ENCODE measurements around the gene PCNA.
"Not testable (repeated sequence)": the region's sequence is repeated elsewhere in the genome, so short reads cannot be mapped to it uniquely, and the experiment has no call there.

PCNA gene

GRCh38 chr20:5127204-5127858 lies 7.6 kb upstream of the PCNA start:
- peaks cover 4% of the 10 kb centered on the region for H3K36me3 Mint-ChIP-seq (ENCODE audit: low read depth)
- peak overlapping the region; percentile 90 for H3K4me3 Mint-ChIP-seq
- H3K4me1 Mint-ChIP-seq (ENCODE audit: low read depth): peaks cover 31% of the 10 kb centered on the region
- H3K27ac Mint-ChIP-seq: peak overlapping the region; percentile 94
- no peaks in the 10 kb centered on the region for H3K9me3 Mint-ChIP-seq
- H3K27me3 Mint-ChIP-seq: no peaks in the 10 kb centered on the region

GRCh38 chr20:5126512-5127203 lies 6.9 kb upstream of the PCNA start, which contains the start of gene CDS2:
CDS2 (plus strand) TSS chr20:5127008; CDS start chr20:5127093, 85 bp downstream.
- peak within 1 kb of the TSS; percentile 94 for H3K27ac Mint-ChIP-seq
- H3K4me1 Mint-ChIP-seq (ENCODE audit: low read depth): peaks cover 31% of the 10 kb centered on the region
- H3K4me3 Mint-ChIP-seq: peak within 1 kb of the TSS; percentile 90
- no peaks in the 10 kb centered on the region for H3K27me3 Mint-ChIP-seq
- H3K9me3 Mint-ChIP-seq: no peaks in the 10 kb centered on the region
- H3K36me3 Mint-ChIP-seq (ENCODE audit: low read depth): peaks cover 3% of the 10 kb centered on the region

GRCh38 chr20:5122873-5123260 lies 3.1 kb upstream of the PCNA start:
- no peaks in the 10 kb centered on the region for H3K27me3 Mint-ChIP-seq
- H3K27ac Mint-ChIP-seq: no peak overlapping the region
- peaks cover 30% of the 10 kb centered on the region for H3K4me1 Mint-ChIP-seq (ENCODE audit: low read depth)
- H3K4me3 Mint-ChIP-seq: no peak overlapping the region
- peaks cover 13% of the 10 kb centered on the region for H3K36me3 Mint-ChIP-seq (ENCODE audit: low read depth)
- H3K9me3 Mint-ChIP-seq: no peaks in the 10 kb centered on the region

- Mint-ChIP-seq H3K4me1 (ENCODE audit: low read depth) (peaks cover 45% of the 10 kb centered on the region), H3K36me3 (ENCODE audit: low read depth) (peaks cover 38% of the 10 kb centered on the region), H3K9me3 (no peaks in the 10 kb centered on the region), H3K27me3 (no peaks in the 10 kb centered on the region), H3K4me3 (peak overlapping the region; percentile 96), H3K27ac (peak overlapping the region; percentile 96)
These were observed 373 bp upstream of the PCNA start for GRCh38 chr20:5120185-5120476.

- Mint-ChIP-seq H3K4me1 (ENCODE audit: low read depth) (peaks cover 56% of the 10 kb centered on the region), H3K36me3 (ENCODE audit: low read depth) (peaks cover 48% of the 10 kb centered on the region), H3K9me3 (no peaks in the 10 kb centered on the region), H3K4me3 (peak overlapping the region; percentile 96), H3K27ac (peak overlapping the region; percentile 96), H3K27me3 (no peaks in the 10 kb centered on the region)
These were observed 669 bp downstream of the PCNA start for GRCh38 chr20:5119143-5119434.

- H3K4me1 Mint-ChIP-seq (ENCODE audit: low read depth): peaks cover 60% of the 10 kb centered on the region
- peak overlapping the region; percentile 96 for H3K27ac Mint-ChIP-seq
- peak overlapping the region; percentile 96 for H3K4me3 Mint-ChIP-seq
- H3K9me3 Mint-ChIP-seq: no peaks in the 10 kb centered on the region
- no peaks in the 10 kb centered on the region for H3K27me3 Mint-ChIP-seq
- peaks cover 52% of the 10 kb centered on the region for H3K36me3 Mint-ChIP-seq (ENCODE audit: low read depth)
These were observed 1.3 kb downstream of the PCNA start for GRCh38 chr20:5118220-5119142.

GRCh38 chr20:5116875-5117274 lies 2.9 kb downstream of the PCNA start:
- Mint-ChIP-seq H3K27me3 (no peaks in the 10 kb centered on the region), H3K9me3 (no peaks in the 10 kb centered on the region), H3K4me1 (ENCODE audit: low read depth) (peaks cover 71% of the 10 kb centered on the region), H3K4me3 (peak overlapping the region; percentile 96), H3K27ac (peak overlapping the region; percentile 26), H3K36me3 (ENCODE audit: low read depth) (peaks cover 63% of the 10 kb centered on the region)

GRCh38 chr20:5114403-5114802 lies 5.4 kb downstream of the PCNA start:
- peaks cover 54% of the 10 kb centered on the region for H3K4me1 Mint-ChIP-seq (ENCODE audit: low read depth)

GRCh38 chr20:5113615-5113986 lies 6.2 kb downstream of the PCNA start:
- Mint-ChIP-seq H3K36me3 (ENCODE audit: low read depth) (peaks cover 72% of the 10 kb centered on the region), H3K27me3 (no peaks in the 10 kb centered on the region), H3K9me3 (no peaks in the 10 kb centered on the region), H3K4me1 (ENCODE audit: low read depth) (peaks cover 54% of the 10 kb centered on the region), H3K27ac (peak overlapping the region; percentile 91), H3K4me3 (peak overlapping the region; percentile 96)

More at GRCh38 chr20:5114403-5114802, 5.4 kb downstream of the PCNA start:
- H3K27ac Mint-ChIP-seq: peak overlapping the region; percentile 88
- no peaks in the 10 kb centered on the region for H3K27me3 Mint-ChIP-seq
- peak overlapping the region; percentile 96 for H3K4me3 Mint-ChIP-seq
- no peaks in the 10 kb centered on the region for H3K9me3 Mint-ChIP-seq
- H3K36me3 Mint-ChIP-seq (ENCODE audit: low read depth): peaks cover 70% of the 10 kb centered on the region

GRCh38 chr20:5109276-5109675 lies 10.5 kb downstream of the PCNA start:
- peaks cover 17% of the 10 kb centered on the region for H3K4me1 Mint-ChIP-seq (ENCODE audit: low read depth)
- H3K4me3 Mint-ChIP-seq: no peak overlapping the region
- no peaks in the 10 kb centered on the region for H3K27me3 Mint-ChIP-seq
- H3K27ac Mint-ChIP-seq: peak overlapping the region; percentile 12
- H3K9me3 Mint-ChIP-seq: no peaks in the 10 kb centered on the region
- peaks cover 42% of the 10 kb centered on the region for H3K36me3 Mint-ChIP-seq (ENCODE audit: low read depth)

GRCh38 chr20:5104479-5104878 lies 15.3 kb downstream of the PCNA start:
- H3K4me1 Mint-ChIP-seq (ENCODE audit: low read depth): peaks cover 12% of the 10 kb centered on the region
- peaks cover 53% of the 10 kb centered on the region for H3K36me3 Mint-ChIP-seq (ENCODE audit: low read depth)
- H3K9me3 Mint-ChIP-seq: no peaks in the 10 kb centered on the region
- no peaks in the 10 kb centered on the region for H3K27me3 Mint-ChIP-seq
- H3K4me3 Mint-ChIP-seq: no peak overlapping the region
- H3K27ac Mint-ChIP-seq: no peak overlapping the region

- peaks cover 62% of the 10 kb centered on the region for H3K36me3 Mint-ChIP-seq (ENCODE audit: low read depth)
- no peak overlapping the region for H3K4me3 Mint-ChIP-seq
- peaks cover 12% of the 10 kb centered on the region for H3K4me1 Mint-ChIP-seq (ENCODE audit: low read depth)
- peak overlapping the region; percentile 49 for H3K27ac Mint-ChIP-seq
- no peaks in the 10 kb centered on the region for H3K27me3 Mint-ChIP-seq
- H3K9me3 Mint-ChIP-seq: no peaks in the 10 kb centered on the region
These were observed 18.9 kb downstream of the PCNA start for GRCh38 chr20:5100684-5101347.

- H3K36me3 Mint-ChIP-seq (ENCODE audit: low read depth): peaks cover 62% of the 10 kb centered on the region
These were observed 19.8 kb downstream of the PCNA start for GRCh38 chr20:5099909-5100308.

GRCh38 chr20:5099009-5099408 lies 20.7 kb downstream of the PCNA start:
- not testable (repeated sequence) for H3K27me3 Mint-ChIP-seq, H3K4me3 Mint-ChIP-seq, H3K9me3 Mint-ChIP-seq, H3K27ac Mint-ChIP-seq
- Mint-ChIP-seq H3K36me3 (ENCODE audit: low read depth) (peaks cover 55% of the 10 kb centered on the region), H3K4me1 (ENCODE audit: low read depth) (peaks cover 12% of the 10 kb centered on the region)

More at GRCh38 chr20:5099909-5100308, 19.8 kb downstream of the PCNA start:
- not testable (repeated sequence) for H3K4me3 Mint-ChIP-seq, H3K9me3 Mint-ChIP-seq, H3K27ac Mint-ChIP-seq, H3K27me3 Mint-ChIP-seq
- peaks cover 12% of the 10 kb centered on the region for H3K4me1 Mint-ChIP-seq (ENCODE audit: low read depth)

- H3K4me3 Mint-ChIP-seq: no peak overlapping the region
- H3K36me3 Mint-ChIP-seq (ENCODE audit: low read depth): peaks cover 43% of the 10 kb centered on the region
- no peaks in the 10 kb centered on the region for H3K27me3 Mint-ChIP-seq
- peaks cover 11% of the 10 kb centered on the region for H3K4me1 Mint-ChIP-seq (ENCODE audit: low read depth)
- no peaks in the 10 kb centered on the region for H3K9me3 Mint-ChIP-seq
- H3K27ac Mint-ChIP-seq: no peak overlapping the region
These were observed 23.3 kb downstream of the PCNA start for GRCh38 chr20:5096463-5096862.

Measured in stimulated activated naive CD8-positive, alpha-beta T cell treated with anti-CD3 and anti-CD28 coated beads, Interleukin-15, Interleukin-2, amounts not matched to agents 100 ng/mL and 50 ng/mL, for 24 hours (primary cell).